Brain microvascular endothelial cell (primary cell): ENCODE measurements around the gene HSD17B11.

Experiments
- DNase-seq: peaks from one replicate; pipeline ENCODE4 v3.0.0-alpha.2; 2020
- H3K27ac ChIP-seq: fragments of 250-450 bp; sonication (Bioruptor Pico); 2 replicates; pipeline ENCODE4 v1.5.1; 2020; ENCODE audit warnings: mild to moderate bottlenecking, moderate library complexity
- H3K27me3 ChIP-seq: fragments of 250-450 bp; sonication (Bioruptor Pico); replicated peaks from 2 replicates; pipeline ENCODE4 v1.5.1; 2020; ENCODE audit warnings: mild to moderate bottlenecking
- H3K36me3 ChIP-seq: fragments of 250-450 bp; sonication (Bioruptor Pico); replicated peaks from 2 replicates; pipeline ENCODE4 v1.5.1; 2020; ENCODE audit warnings: mild to moderate bottlenecking
- H3K4me3 ChIP-seq: 2 replicates; pipeline ENCODE4 v1.5.1; 2011; ENCODE audit warnings: low read depth, mild to moderate bottlenecking, control low read depth, low read length, moderate library complexity
- in situ Hi-C: cut with HindIII; loops from 2 replicates; pipeline ENCODE4 v1.10.0; 2017; ENCODE audit warnings: low sequenced_read_pairs, low pct_ligation_motif_present
- TF ChIP-seq, protein P1 (sequence below): IDR thresholded peaks from 2 replicates; pipeline ENCODE4 v1.5.1; 2011; ENCODE audit warnings: low read depth, mild to moderate bottlenecking, moderate library complexity, low read length, control low read depth, inconsistent platforms; ENCODE audit errors: missing control alignments

Gene HSD17B11, protein sequence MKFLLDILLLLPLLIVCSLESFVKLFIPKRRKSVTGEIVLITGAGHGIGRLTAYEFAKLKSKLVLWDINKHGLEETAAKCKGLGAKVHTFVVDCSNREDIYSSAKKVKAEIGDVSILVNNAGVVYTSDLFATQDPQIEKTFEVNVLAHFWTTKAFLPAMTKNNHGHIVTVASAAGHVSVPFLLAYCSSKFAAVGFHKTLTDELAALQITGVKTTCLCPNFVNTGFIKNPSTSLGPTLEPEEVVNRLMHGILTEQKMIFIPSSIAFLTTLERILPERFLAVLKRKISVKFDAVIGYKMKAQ

DNA sequence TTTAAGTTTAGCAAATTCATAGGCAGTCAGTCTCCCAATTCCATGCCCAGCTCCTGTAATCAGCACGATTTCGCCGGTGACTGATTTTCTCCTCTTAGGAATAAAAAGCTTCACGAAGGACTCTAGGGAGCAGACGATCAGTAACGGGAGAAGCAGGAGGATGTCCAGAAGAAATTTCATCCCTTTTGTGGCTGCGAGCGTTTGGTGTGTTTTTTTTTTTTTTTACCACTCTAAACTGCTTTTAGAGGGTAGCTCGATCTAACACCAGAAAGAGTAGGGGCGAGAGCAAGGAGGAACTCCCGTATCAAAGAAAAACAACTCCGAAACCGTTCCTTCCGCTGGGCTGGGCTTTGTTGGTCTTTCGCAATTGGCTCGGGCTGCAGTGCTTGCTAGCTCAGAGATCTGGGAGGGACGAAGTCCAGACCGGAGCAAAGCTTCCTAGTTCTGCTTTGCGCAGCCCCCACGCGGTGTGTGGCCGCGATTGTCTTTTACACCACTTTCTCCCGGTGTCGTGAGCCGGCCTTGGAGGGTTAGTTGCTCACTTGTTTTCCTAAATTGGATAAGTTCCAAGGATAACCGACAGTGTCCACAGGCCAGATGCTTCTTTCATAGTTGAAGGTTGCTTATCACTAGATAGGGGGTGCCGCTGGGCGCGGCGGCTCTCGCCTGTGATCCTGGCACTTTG is at the start of gene HSD17B11:
Gene HSD17B11, minus strand, starts transcription at position 298 of the 685 bp plus-strand sequence. Its CDS starts 118 bp downstream, at position 180.
- in situ Hi-C loops: no loop called here
- peak; percentile 91 for DNase-seq
- no peaks in the 10 kb centered on the region for H3K27me3 ChIP-seq
- peak within 1 kb of the TSS; percentile 65 for H3K27ac ChIP-seq
- peak within 1 kb of the TSS; percentile 62 for H3K4me3 ChIP-seq
- H3K36me3 ChIP-seq: no peaks in the 10 kb centered on the region
- TF ChIP-seq, protein P1, sequence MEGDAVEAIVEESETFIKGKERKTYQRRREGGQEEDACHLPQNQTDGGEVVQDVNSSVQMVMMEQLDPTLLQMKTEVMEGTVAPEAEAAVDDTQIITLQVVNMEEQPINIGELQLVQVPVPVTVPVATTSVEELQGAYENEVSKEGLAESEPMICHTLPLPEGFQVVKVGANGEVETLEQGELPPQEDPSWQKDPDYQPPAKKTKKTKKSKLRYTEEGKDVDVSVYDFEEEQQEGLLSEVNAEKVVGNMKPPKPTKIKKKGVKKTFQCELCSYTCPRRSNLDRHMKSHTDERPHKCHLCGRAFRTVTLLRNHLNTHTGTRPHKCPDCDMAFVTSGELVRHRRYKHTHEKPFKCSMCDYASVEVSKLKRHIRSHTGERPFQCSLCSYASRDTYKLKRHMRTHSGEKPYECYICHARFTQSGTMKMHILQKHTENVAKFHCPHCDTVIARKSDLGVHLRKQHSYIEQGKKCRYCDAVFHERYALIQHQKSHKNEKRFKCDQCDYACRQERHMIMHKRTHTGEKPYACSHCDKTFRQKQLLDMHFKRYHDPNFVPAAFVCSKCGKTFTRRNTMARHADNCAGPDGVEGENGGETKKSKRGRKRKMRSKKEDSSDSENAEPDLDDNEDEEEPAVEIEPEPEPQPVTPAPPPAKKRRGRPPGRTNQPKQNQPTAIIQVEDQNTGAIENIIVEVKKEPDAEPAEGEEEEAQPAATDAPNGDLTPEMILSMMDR: peak; percentile 46

DNA sequence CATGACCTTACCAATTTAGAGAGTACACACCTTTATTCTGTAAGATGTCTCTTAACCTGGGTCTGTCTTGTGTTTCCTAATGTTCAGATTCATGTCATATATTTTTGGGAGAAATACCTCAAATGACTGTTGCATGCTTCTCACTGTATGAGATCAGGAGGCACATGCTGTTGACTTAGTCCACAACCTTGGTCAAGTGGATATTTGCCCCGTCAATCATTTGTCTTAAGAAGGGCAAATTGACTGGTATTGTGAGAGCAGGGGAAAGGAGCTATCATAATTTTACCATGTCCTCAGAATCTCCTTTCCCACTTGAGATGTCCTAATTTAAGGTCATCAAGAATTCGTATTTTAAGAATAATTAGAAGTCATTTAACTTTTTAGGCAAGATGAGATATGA is 42.4 kb upstream of the HSD17B11 start:
- TF ChIP-seq, protein P1: no peak
- H3K27me3 ChIP-seq: no peaks in the 10 kb centered on the region
- H3K36me3 ChIP-seq: no peaks in the 10 kb centered on the region
- no peak for DNase-seq
- in situ Hi-C loops: no loop called here
- H3K4me3 ChIP-seq: no peak overlapping the region
- H3K27ac ChIP-seq: no peak overlapping the region

DNA sequence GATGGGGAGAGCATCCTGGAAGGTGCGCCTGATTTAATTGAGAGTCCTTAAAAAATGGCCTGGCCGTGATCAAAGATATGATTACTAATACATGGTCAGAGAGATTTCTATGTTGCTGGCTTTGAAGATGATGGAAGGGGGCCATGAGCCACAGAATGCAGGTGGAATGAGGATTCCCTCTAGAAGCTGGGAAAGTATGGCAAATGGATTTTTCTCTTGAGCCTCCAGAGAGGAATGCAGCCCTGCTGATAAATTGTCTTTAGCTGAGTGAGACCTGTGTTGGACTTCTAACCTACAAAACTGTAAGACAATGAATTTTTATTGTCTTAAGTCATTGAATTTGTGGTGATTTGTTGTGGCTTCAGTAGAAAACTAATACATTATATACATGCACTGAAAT is 39.0 kb upstream of the HSD17B11 start:
- in situ Hi-C loops: no loop called here
- DNase-seq: no peak
- no peak overlapping the region for H3K4me3 ChIP-seq
- no peaks in the 10 kb centered on the region for H3K27me3 ChIP-seq
- no peaks in the 10 kb centered on the region for H3K36me3 ChIP-seq
- TF ChIP-seq, protein P1: no peak
- H3K27ac ChIP-seq: no peak overlapping the region

DNA sequence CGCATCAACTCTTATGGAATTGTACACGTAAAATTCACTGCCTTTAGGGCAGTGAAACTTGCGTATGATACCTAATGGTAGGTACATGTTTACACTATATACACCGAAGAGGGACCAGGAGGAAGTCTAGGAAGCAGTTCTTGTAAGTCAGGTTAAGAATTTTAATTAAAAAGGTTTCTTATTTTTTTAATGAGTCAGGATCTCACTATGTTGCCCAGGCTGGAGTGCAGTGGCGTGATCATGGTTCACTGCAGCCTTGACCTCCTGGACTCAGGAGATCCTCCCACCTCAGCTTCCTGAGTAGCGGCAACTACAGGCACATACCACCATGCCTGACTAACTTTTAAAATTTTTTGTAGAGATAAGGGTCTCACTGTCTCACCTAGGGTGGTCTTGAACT is 38.0 kb upstream of the HSD17B11 start:
- DNase-seq: no peak
- TF ChIP-seq, protein P1: no peak
- Histone ChIP-seq H3K4me3 (no peak overlapping the region), H3K36me3 (no peaks in the 10 kb centered on the region), H3K27me3 (no peaks in the 10 kb centered on the region), H3K27ac (no peak overlapping the region)
- in situ Hi-C loops: no loop called here

DNA sequence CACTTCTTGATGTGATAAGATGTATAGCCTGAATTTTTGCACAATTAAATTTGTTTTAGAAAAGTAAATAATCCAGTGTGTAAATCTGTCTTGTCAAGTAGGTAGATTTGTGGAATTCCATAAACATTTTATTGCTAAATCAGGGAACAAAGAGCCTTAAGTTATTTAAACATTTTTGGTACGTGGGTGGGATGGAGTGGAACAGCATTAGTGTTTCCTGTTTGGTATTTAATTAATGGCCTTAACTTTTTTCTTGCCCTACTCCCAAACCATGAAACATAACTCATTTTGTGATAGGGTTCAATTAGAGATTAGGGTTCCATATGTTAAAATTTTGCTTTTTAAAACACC is 36.5 kb upstream of the HSD17B11 start:
- H3K27me3 ChIP-seq: no peaks in the 10 kb centered on the region
- DNase-seq: no peak
- H3K27ac ChIP-seq: no peak overlapping the region
- H3K36me3 ChIP-seq: no peaks in the 10 kb centered on the region
- TF ChIP-seq, protein P1: no peak
- H3K4me3 ChIP-seq: no peak overlapping the region
- in situ Hi-C loops: no loop called here
